Measurements from ENCODE around the gene DOK5.

DOK5 gene

GRCh38 chr20:54565255-54565654 is 89.9 kb downstream of the DOK5 start:
- DNase-seq, result no peak

GRCh38 chr20:54566031-54566688 is 90.8 kb downstream of the DOK5 start:
- no peak for DNase-seq

- no peak for DNase-seq
Measured at GRCh38 chr20:54570561-54570960, 95.2 kb downstream of the DOK5 start.

- DNase-seq, result no peak
Measured at GRCh38 chr20:54572665-54573435, 97.5 kb downstream of the DOK5 start.

- DNase-seq, result no peak
Measured at GRCh38 chr20:54573838-54574237, 98.4 kb downstream of the DOK5 start.

GRCh38 chr20:54576518-54576917 is 101.1 kb downstream of the DOK5 start:
- DNase-seq, result no peak

GRCh38 chr20:54577637-54578036 is 102.2 kb downstream of the DOK5 start:
- DNase-seq, result no peak

GRCh38 chr20:54585217-54585616 is 109.8 kb downstream of the DOK5 start:
- DNase-seq, result no peak

- no peak for DNase-seq
Measured at GRCh38 chr20:54587408-54587807, 112.0 kb downstream of the DOK5 start.

GRCh38 chr20:54589402-54590030 is 114.1 kb downstream of the DOK5 start:
- no peak for DNase-seq

- no peak for DNase-seq
Measured at GRCh38 chr20:54590856-54591255, 115.5 kb downstream of the DOK5 start.

- no peak for DNase-seq
Measured at GRCh38 chr20:54596651-54597050, 121.3 kb downstream of the DOK5 start.

- no peak for DNase-seq
Measured at GRCh38 chr20:54598352-54598751, 123.0 kb downstream of the DOK5 start.

- no peak for DNase-seq
Measured at GRCh38 chr20:54600634-54601033, 125.2 kb downstream of the DOK5 start.

- DNase-seq, result no peak
Measured at GRCh38 chr20:54601831-54602515, 126.6 kb downstream of the DOK5 start.

GRCh38 chr20:54605319-54605718 is 129.9 kb downstream of the DOK5 start:
- no peak for DNase-seq

- no peak for DNase-seq
Measured at GRCh38 chr20:54606380-54606779, 131.0 kb downstream of the DOK5 start.

GRCh38 chr20:54608039-54608745 is 132.8 kb downstream of the DOK5 start:
- no peak for DNase-seq

GRCh38 chr20:54608943-54609342 is 133.6 kb downstream of the DOK5 start:
- no peak for DNase-seq

- no peak for DNase-seq
Measured at GRCh38 chr20:54611708-54612412, 136.5 kb downstream of the DOK5 start.

- no peak for DNase-seq
Measured at GRCh38 chr20:54618412-54618811, 143.0 kb downstream of the DOK5 start.

- DNase-seq, result no peak
Measured at GRCh38 chr20:54619181-54619580, 143.8 kb downstream of the DOK5 start.
